Sigmoid colon (tissue), 7 donors: ENCODE measurements around the gene TNXB. TPM values are rescaled to one million over a fixed set of nuclear protein-coding genes. Genes with fewer than 3 reads are reported as not detected.
A peak's percentile ranks its signal among the peaks of the same experiment; 100 is the strongest.

Source experiments
- DNase-seq: peaks from one replicate; pipeline ENCODE4 v3.0.0-alpha.2; 2019
- H3K27ac ChIP-seq, 4 donors: fragments of 200-600 bp; sonication (generic); one replicate each; pipeline ENCODE4 v1.5.1; 2016 to 2019; ENCODE audit warnings: mild to moderate bottlenecking in 1 of 4
- H3K27me3 ChIP-seq, 3 donors: fragments of 200-600 bp; sonication (generic); one replicate each; pipeline ENCODE4 v1.5.1; 2019; ENCODE audit warnings: mild to moderate bottlenecking in 1 of 3
- H3K36me3 ChIP-seq, 4 donors: fragments of 200-600 bp; sonication (generic); one replicate each; pipeline ENCODE4 v1.5.1; 2016 to 2019
- H3K4me1 ChIP-seq, 4 donors: fragments of 200-600 bp; sonication (generic); one replicate each; pipeline ENCODE4 v1.5.1; 2017 to 2019
- H3K4me3 ChIP-seq, 4 donors: fragments of 200-600 bp; sonication (generic); one replicate each; pipeline ENCODE4 v1.5.1; 2017 to 2019; ENCODE audit warnings: mild to moderate bottlenecking in 2 of 4, moderate library complexity in 1 of 4
- H3K9me3 ChIP-seq, 4 donors: fragments of 200-600 bp in 3 of 4; sonication (generic) in 3 of 4; one replicate each; pipeline versions ENCODE4 v1.5.1 to v1.6.1; 2013 to 2019
- CTCF ChIP-seq, 4 experiments: fragments of 450-650 bp in 3 of 4; fragments of 200-600 bp in 1 of 4; IDR thresholded peaks; one replicate each; pipeline ENCODE4 v1.5.1; 2016 to 2019; ENCODE audit warnings: antibody characterized with exemption in 4 of 4, mild to moderate bottlenecking in 3 of 4, moderate library complexity in 2 of 4
- EP300 ChIP-seq, 4 donors: sonication (generic); formaldehyde crosslinking; IDR thresholded peaks; one replicate each; pipeline ENCODE4 v1.6.1; 2017; ENCODE audit warnings: antibody characterized with exemption in 4 of 4
- POLR2A ChIP-seq, 2 donors: fragments of 450-650 bp; IDR thresholded peaks; one replicate each; pipeline ENCODE4 v1.6.1; 2016; ENCODE audit warnings: antibody characterized with exemption in 2 of 2, mild to moderate bottlenecking in 2 of 2, moderate library complexity in 2 of 2
- POLR2AphosphoS5 ChIP-seq, 4 donors: sonication (generic); formaldehyde crosslinking; IDR thresholded peaks; one replicate each; pipeline ENCODE4 v1.6.1; 2017; ENCODE audit warnings: antibody characterized with exemption in 4 of 4
- WGBS, 2 donors: extraction: QIAGEN DNeasy Blood & Tissue Kit; methylation state at CpG; one replicate each; pipeline ENCODE4 v1.1.7; 2013; 5-methylcytosine and 5-hydroxymethylcytosine counted together
- intact Hi-C: fragments of 100-400 bp; cut with DNase I; formaldehyde crosslinking; loops from one replicate; pipeline ENCODE4 v1.15.1; 2023
- polyA plus RNA-seq, 3 donors: library from polyadenylated mRNA; stranded (reverse); fragments of 200-250 nt; gene quantifications; one replicate each; pipeline ENCODE4 v1.2.3, GENCODE V29; 2013
- total RNA-seq, 4 donors: library from RNA; depleted of rRNA; stranded (reverse); fragments of >200 nt; gene quantifications; one replicate each; pipeline ENCODE4 v1.1.0, GENCODE V29; 2016
- donor health status: healthy with polysubstance abuse.
- donor health status: Bipolar disorder and iron deficiency.
- donor health status: healthy.

Gene TNXB
- total and polyA plus RNA-seq, 7 donors = 1.4 to 224 (median 66.0) TPM

DNA sequence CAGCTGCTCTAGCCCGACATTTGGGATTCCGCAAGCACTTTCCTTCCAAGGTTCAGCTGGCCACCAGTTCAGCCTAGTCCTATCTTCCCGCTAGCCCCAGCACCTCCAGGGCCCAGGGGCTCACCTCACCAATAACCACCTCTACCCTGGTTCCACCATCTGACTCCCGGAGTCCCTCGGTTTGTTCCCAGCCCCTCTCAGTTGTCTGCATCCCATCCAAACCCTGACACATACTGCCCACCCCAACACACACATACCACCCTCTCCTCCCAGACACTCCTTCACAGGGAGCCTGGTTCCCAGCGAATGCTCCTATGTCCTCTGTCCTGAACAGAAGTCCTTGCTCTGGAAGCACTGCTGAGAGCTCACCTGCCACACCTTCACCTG lies 418 bp downstream of the TNXB start:
- 38 to 51% methylated on average over 6 of the region's 6 CpGs for WGBS, 2 donors
- peaks cover 0 to 70% (median 57%) of the 10 kb centered on the region in 4 donors for H3K4me1 ChIP-seq

DNA sequence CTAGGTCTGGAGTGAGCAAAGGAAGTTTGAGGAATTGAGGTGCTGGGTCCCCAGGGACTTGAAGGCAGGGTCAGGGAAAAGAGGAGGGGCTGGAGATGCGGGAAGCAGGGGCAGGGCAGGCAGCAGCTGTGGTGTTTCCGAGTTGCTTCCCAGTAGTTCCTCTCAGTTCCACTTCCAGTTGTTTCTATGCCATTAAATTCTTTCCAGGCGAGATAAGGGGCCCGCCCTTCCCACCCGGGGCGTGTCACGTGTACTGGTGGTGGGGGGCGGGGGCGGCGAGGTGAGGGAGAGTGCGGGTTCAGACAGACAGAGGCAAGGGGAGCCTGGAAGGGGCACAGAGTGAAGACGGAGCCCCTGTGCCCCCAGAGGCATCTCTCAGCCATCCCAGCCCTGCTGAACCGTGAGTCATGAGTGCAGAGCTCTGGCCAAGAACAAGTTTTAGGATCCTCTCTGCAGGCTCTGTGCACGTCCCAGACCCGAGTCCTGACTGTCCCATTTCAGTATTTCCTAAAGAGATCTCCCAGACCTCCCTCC lies 977 bp downstream of the TNXB start:
- no peaks in the 10 kb centered on the region for H3K27me3 ChIP-seq
- no peak for TF ChIP-seq CTCF (IDR thresholded peaks at IDR 0.05)
- TF ChIP-seq POLR2AphosphoS5 (IDR thresholded peaks at IDR 0.05) = peak in 3 of 4 donors; percentile 36 to 65 (median 60)
- TF ChIP-seq POLR2A (IDR thresholded peaks at IDR 0.05) = no peak
- peak in 1 of 4 donors; percentile 30 for TF ChIP-seq EP300 (IDR thresholded peaks at IDR 0.05)
- intact Hi-C loops = no loop called here
- H3K4me1 ChIP-seq = peaks cover 0 to 65% (median 51%) of the 10 kb centered on the region in 4 donors
- no peaks in the 10 kb centered on the region for H3K36me3 ChIP-seq
- WGBS, 2 donors = 1 to 5% methylated on average over 15 of the region's 15 CpGs
- peak; percentile 87 for DNase-seq
- peak overlapping the region; percentile 70 to 80 (median 76) for H3K27ac ChIP-seq
- peak overlapping the region; percentile 20 to 48 (median 40) for H3K4me3 ChIP-seq
- H3K9me3 ChIP-seq = no peaks in the 10 kb centered on the region

More for the DNA sequence above, 418 bp downstream of the TNXB start:
- peak overlapping the region; percentile 20 to 48 (median 40) for H3K4me3 ChIP-seq
- no peaks in the 10 kb centered on the region for H3K27me3 ChIP-seq
- intact Hi-C loops = no loop called here
- H3K36me3 ChIP-seq = no peaks in the 10 kb centered on the region
- DNase-seq = no peak
- H3K27ac ChIP-seq = peak overlapping the region; percentile 70 to 80 (median 76)
- H3K9me3 ChIP-seq = no peaks in the 10 kb centered on the region
- no peak for TF ChIP-seq POLR2A (IDR thresholded peaks at IDR 0.05)
- no peak for TF ChIP-seq CTCF (IDR thresholded peaks at IDR 0.05)
- TF ChIP-seq EP300 (IDR thresholded peaks at IDR 0.05) = no peak
- TF ChIP-seq POLR2AphosphoS5 (IDR thresholded peaks at IDR 0.05) = no peak

GRCh38 chr6:32107406-32107805 lies 1.7 kb downstream of the TNXB start:
- intact Hi-C loops = no loop called here
- no peak for DNase-seq
- peak overlapping the region; percentile 70 to 80 (median 76) for H3K27ac ChIP-seq
- 58 to 80% methylated on average over 1 of the region's 1 CpG for WGBS, 2 donors
- H3K9me3 ChIP-seq = no peaks in the 10 kb centered on the region
- H3K27me3 ChIP-seq = peaks cover 0 to 3% (median 0%) of the 10 kb centered on the region in 3 donors
- TF ChIP-seq POLR2A (IDR thresholded peaks at IDR 0.05) = no peak
- TF ChIP-seq POLR2AphosphoS5 (IDR thresholded peaks at IDR 0.05) = no peak
- no peak for TF ChIP-seq EP300 (IDR thresholded peaks at IDR 0.05)
- TF ChIP-seq CTCF (IDR thresholded peaks at IDR 0.05) = no peak
- H3K4me3 ChIP-seq = peak overlapping the region in 3 of 4 donors; percentile 39 to 48 (median 42)
- no peaks in the 10 kb centered on the region for H3K36me3 ChIP-seq
- peaks cover 0 to 57% (median 44%) of the 10 kb centered on the region in 4 donors for H3K4me1 ChIP-seq

DNA sequence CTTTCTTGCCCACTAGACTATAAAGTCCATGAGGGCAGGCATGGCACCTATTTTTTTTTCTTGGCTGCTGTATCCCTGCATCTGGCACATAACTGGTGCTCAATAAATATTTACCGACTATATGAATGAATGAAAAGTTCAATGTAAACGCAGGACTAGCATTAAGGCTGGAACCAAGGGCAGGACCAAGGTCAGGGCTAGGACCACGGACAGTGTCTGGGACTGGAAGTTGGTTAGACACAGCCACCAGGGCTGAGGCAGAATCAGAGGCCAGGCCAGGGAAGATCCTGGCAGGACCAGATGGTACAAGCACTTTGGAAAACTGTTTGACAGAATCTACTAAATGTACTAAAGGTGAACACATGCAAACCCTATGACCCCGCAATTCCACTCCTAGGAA lies 3.7 kb downstream of the TNXB start:
- Histone ChIP-seq H3K36me3 (no peaks in the 10 kb centered on the region), H3K27ac (peak overlapping the region in 2 of 4 donors; percentile 77 to 80), H3K4me3 (no peak overlapping the region), H3K4me1 (peaks cover 0 to 38% (median 24%) of the 10 kb centered on the region in 4 donors), H3K9me3 (no peaks in the 10 kb centered on the region), H3K27me3 (peaks cover 0 to 3% (median 0%) of the 10 kb centered on the region in 3 donors)
- no peak for DNase-seq
- TF ChIP-seq POLR2A (IDR thresholded peaks at IDR 0.05) = no peak
- TF ChIP-seq POLR2AphosphoS5 (IDR thresholded peaks at IDR 0.05) = no peak
- no peak for TF ChIP-seq EP300 (IDR thresholded peaks at IDR 0.05)
- no peak for TF ChIP-seq CTCF (IDR thresholded peaks at IDR 0.05)
- 77 to 87% methylated on average over 4 of the region's 4 CpGs for WGBS, 2 donors
- intact Hi-C loops = no loop called here
